WTC11 (cell line): ENCODE results near the gene TCAP. TPM values are rescaled to one million over a fixed set of nuclear protein-coding genes. Genes with fewer than 3 reads are reported as not detected.

Source experiments
- AFF4 ChIP-seq: sonication (generic); formaldehyde crosslinking; IDR thresholded peaks from 2 replicates; pipeline ENCODE4 v1.8.1; 2023; ENCODE audit warnings: mild to moderate bottlenecking, missing genetic modification reagents, borderline replicate concordance
- ATF2 ChIP-seq: sonication (generic); formaldehyde crosslinking; IDR thresholded peaks from 2 replicates; pipeline ENCODE4 v1.8.1; 2022; ENCODE audit warnings: low read depth, missing genetic modification reagents, borderline replicate concordance
- CBFB ChIP-seq: sonication (generic); formaldehyde crosslinking; IDR thresholded peaks from 2 replicates; pipeline ENCODE4 v1.8.1; 2022; ENCODE audit warnings: mild to moderate bottlenecking, low read depth, missing genetic modification reagents
- ELF4 ChIP-seq: sonication (generic); formaldehyde crosslinking; IDR thresholded peaks from 2 replicates; pipeline ENCODE4 v1.8.1; 2022; ENCODE audit warnings: low read depth, mild to moderate bottlenecking, moderate library complexity, missing genetic modification reagents
- ESRRA ChIP-seq: sonication (generic); formaldehyde crosslinking; IDR thresholded peaks from 2 replicates; pipeline ENCODE4 v1.8.1; 2022; ENCODE audit warnings: mild to moderate bottlenecking, missing genetic modification reagents, borderline replicate concordance
- FOXP4 ChIP-seq: sonication (generic); formaldehyde crosslinking; IDR thresholded peaks from 2 replicates; pipeline ENCODE4 v1.8.0; 2022; ENCODE audit warnings: mild to moderate bottlenecking, missing genetic modification reagents
- HMGA2 ChIP-seq: fragments of 250-450 bp; sonication (Bioruptor Pico); IDR thresholded peaks from 2 replicates; pipeline ENCODE4 v1.4.0; 2021; ENCODE audit warnings: mild to moderate bottlenecking, moderate library complexity
- HMGXB4 ChIP-seq: sonication (generic); formaldehyde crosslinking; IDR thresholded peaks from 2 replicates; pipeline ENCODE4 v1.8.1; 2023; ENCODE audit warnings: mild to moderate bottlenecking, moderate library complexity, missing genetic modification reagents
- JAZF1 ChIP-seq: fragments of 250-450 bp; sonication (Bioruptor Pico); IDR thresholded peaks from 2 replicates; pipeline ENCODE4 v1.9.0; 2021; ENCODE audit warnings: moderate library complexity, mild to moderate bottlenecking, inconsistent platforms
- NFE2L1 ChIP-seq: sonication (generic); formaldehyde crosslinking; IDR thresholded peaks from 2 replicates; pipeline ENCODE4 v1.8.1; 2023; ENCODE audit warnings: missing genetic modification reagents
- NFYB ChIP-seq: sonication (generic); formaldehyde crosslinking; conservative IDR thresholded peaks from 2 replicates; pipeline ENCODE4 v1.8.0; 2022; ENCODE audit warnings: low read depth, missing genetic modification reagents
- NR3C1 ChIP-seq: sonication (generic); formaldehyde crosslinking; conservative IDR thresholded peaks from 2 replicates; pipeline ENCODE4 v1.8.1; 2023; ENCODE audit warnings: low read depth, mild to moderate bottlenecking, missing genetic modification reagents
- SOX15 ChIP-seq: fragments of 250-450 bp; sonication (Bioruptor Pico); IDR thresholded peaks from 2 replicates; pipeline ENCODE4 v1.9.0; 2021; ENCODE audit warnings: mild to moderate bottlenecking
- TEAD1 ChIP-seq: sonication (generic); formaldehyde crosslinking; IDR thresholded peaks from 2 replicates; pipeline ENCODE4 v1.8.0; 2022; ENCODE audit warnings: mild to moderate bottlenecking, missing genetic modification reagents
- USF1 ChIP-seq: sonication (generic); formaldehyde crosslinking; IDR thresholded peaks from 2 replicates; pipeline ENCODE4 v1.8.0; 2022; ENCODE audit warnings: mild to moderate bottlenecking, missing genetic modification reagents
- ZBTB43 ChIP-seq: sonication (generic); formaldehyde crosslinking; IDR thresholded peaks from 2 replicates; pipeline ENCODE4 v1.8.1; 2023; ENCODE audit warnings: mild to moderate bottlenecking, missing genetic modification reagents
- ZNF219 ChIP-seq: sonication (generic); formaldehyde crosslinking; IDR thresholded peaks from 2 replicates; pipeline ENCODE4 v1.8.0; 2023; ENCODE audit warnings: missing genetic modification reagents, mild to moderate bottlenecking, borderline replicate concordance
- ZNF281 ChIP-seq: sonication (generic); formaldehyde crosslinking; IDR thresholded peaks from 2 replicates; pipeline ENCODE4 v1.8.0; 2023; ENCODE audit warnings: mild to moderate bottlenecking, missing genetic modification reagents
- ZNF532 ChIP-seq: fragments of 250-450 bp; sonication (Bioruptor Pico); IDR thresholded peaks from 2 replicates; pipeline ENCODE4 v1.9.0; 2021; ENCODE audit warnings: mild to moderate bottlenecking, borderline replicate concordance
- total RNA-seq: library from RNA; stranded (reverse); gene quantifications from 3 replicates; pipeline ENCODE4 v1.2.3, GENCODE V29; 2021

The TCAP gene
- total RNA-seq, 1 experiment from 2014 or later: 2.9 TPM

GRCh38 chr17:39636927-39637736, 28.0 kb upstream of the TCAP start, which contains the start of gene STARD3 (continued):
- TF ChIP-seq ZNF532 (CRISPR knock-in tag) (no peak), TEAD1 (CRISPR knock-in tag) (no peak), ZBTB43 (CRISPR knock-in tag) (no peak), NR3C1 (CRISPR knock-in tag) (no peak), ZNF281 (CRISPR knock-in tag) (no peak), FOXP4 (CRISPR knock-in tag) (peak; percentile 77; the same call in 1 of the 2 replicates), AFF4 (CRISPR knock-in tag) (no peak), USF1 (CRISPR knock-in tag) (no peak), ATF2 (CRISPR knock-in tag) (no peak), ZNF219 (CRISPR knock-in tag) (no peak), NFYB (peak; percentile 22; the same call in 1 of the 2 replicates), ESRRA (CRISPR knock-in tag) (no peak; the same call in 1 of the 2 replicates), CBFB (CRISPR knock-in tag) (0 out of 2 replicates have a peak, but pooled peaks have one; percentile 93), SOX15 (no peak), HMGA2 (CRISPR knock-in tag) (no peak), ELF4 (CRISPR knock-in tag) (no peak), HMGXB4 (CRISPR knock-in tag) (peak; percentile 68; the same call in 1 of the 2 replicates), NFE2L1 (CRISPR knock-in tag) (no peak), JAZF1 (CRISPR knock-in tag) (no peak)
